Measurements from ENCODE around the gene KDELR1. TPM values are rescaled to one million over a fixed set of nuclear protein-coding genes. Genes with fewer than 3 reads are reported as not detected.

The KDELR1 gene
- total and polyA plus RNA-seq, 2 of the 13 experiments (the other 11 are each of a cell fraction or from before 2014, with no cell fraction given): 134 to 185 TPM

GRCh38 chr19:48351341-48351752, 40.0 kb downstream of the KDELR1 start (continued):
- TF ChIP-seq ZNF362 (CRISPR knock-in tag; IDR thresholded peaks at IDR 0.05; ENCODE audit: borderline replicate concordance) (no peak), EP300 (IDR thresholded peaks at IDR 0.05; ENCODE audit: low read depth in 2 of 2, low read length in 2 of 2) (no peak), EP300 (CRISPR knock-in tag; IDR thresholded peaks at IDR 0.05; ENCODE audit: borderline replicate concordance) (no peak), KDM5B (CRISPR knock-in tag; IDR thresholded peaks at IDR 0.05; ENCODE audit: borderline replicate concordance) (no peak), TAF1 (CRISPR knock-in tag; IDR thresholded peaks at IDR 0.05) (no peak), ZNF614 (CRISPR knock-in tag; IDR thresholded peaks at IDR 0.05; ENCODE audit: borderline replicate concordance) (no peak; the same call in 1 of the 2 replicates), MZF1 (CRISPR knock-in tag; IDR thresholded peaks at IDR 0.05; ENCODE audit: borderline replicate concordance) (no peak), AGO1 (IDR thresholded peaks at IDR 0.05; ENCODE audit: low read depth, low read length, poor library complexity, severe bottlenecking) (no peak), POLR2AphosphoS2 (IDR thresholded peaks at IDR 0.05; ENCODE audit: low read depth, low read length) (no peak), GMEB2 (CRISPR knock-in tag; IDR thresholded peaks at IDR 0.05; ENCODE audit: low read depth) (no peak), PRMT3 (CRISPR knock-in tag; IDR thresholded peaks at IDR 0.05; ENCODE audit: borderline replicate concordance, low read depth) (no peak), THAP9 (CRISPR knock-in tag; IDR thresholded peaks at IDR 0.05; ENCODE audit: borderline replicate concordance) (no peak), RAD21 (CRISPR knock-in tag; IDR thresholded peaks at IDR 0.05) (peak; percentile 73), SNAI1 (CRISPR knock-in tag; IDR thresholded peaks at IDR 0.05; ENCODE audit: borderline replicate concordance) (no peak), CBX5 (CRISPR knock-in tag; IDR thresholded peaks at IDR 0.05; ENCODE audit: borderline replicate concordance) (no peak), ZBTB8A (CRISPR knock-in tag; IDR thresholded peaks at IDR 0.05; ENCODE audit: borderline replicate concordance, low read depth) (no peak), SIN3A (IDR thresholded peaks at IDR 0.05; ENCODE audit: borderline replicate concordance, low read depth, low read length) (no peak)
- TF ChIP-seq, protein P1, sequence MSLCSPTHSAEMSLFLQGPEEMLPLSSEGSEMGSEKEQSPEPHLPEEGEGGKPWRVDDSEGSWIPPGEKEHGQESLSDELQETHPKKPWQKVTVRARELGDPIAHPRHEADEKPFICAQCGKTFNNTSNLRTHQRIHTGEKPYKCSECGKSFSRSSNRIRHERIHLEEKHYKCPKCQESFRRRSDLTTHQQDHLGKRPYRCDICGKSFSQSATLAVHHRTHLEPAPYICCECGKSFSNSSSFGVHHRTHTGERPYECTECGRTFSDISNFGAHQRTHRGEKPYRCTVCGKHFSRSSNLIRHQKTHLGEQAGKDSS (CRISPR knock-in tag; IDR thresholded peaks at IDR 0.05; ENCODE audit: borderline replicate concordance, low read depth): no peak
- TF ChIP-seq, protein P2, sequence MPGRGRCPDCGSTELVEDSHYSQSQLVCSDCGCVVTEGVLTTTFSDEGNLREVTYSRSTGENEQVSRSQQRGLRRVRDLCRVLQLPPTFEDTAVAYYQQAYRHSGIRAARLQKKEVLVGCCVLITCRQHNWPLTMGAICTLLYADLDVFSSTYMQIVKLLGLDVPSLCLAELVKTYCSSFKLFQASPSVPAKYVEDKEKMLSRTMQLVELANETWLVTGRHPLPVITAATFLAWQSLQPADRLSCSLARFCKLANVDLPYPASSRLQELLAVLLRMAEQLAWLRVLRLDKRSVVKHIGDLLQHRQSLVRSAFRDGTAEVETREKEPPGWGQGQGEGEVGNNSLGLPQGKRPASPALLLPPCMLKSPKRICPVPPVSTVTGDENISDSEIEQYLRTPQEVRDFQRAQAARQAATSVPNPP (CRISPR knock-in tag; IDR thresholded peaks at IDR 0.05): no peak
- TF ChIP-seq, protein P3, sequence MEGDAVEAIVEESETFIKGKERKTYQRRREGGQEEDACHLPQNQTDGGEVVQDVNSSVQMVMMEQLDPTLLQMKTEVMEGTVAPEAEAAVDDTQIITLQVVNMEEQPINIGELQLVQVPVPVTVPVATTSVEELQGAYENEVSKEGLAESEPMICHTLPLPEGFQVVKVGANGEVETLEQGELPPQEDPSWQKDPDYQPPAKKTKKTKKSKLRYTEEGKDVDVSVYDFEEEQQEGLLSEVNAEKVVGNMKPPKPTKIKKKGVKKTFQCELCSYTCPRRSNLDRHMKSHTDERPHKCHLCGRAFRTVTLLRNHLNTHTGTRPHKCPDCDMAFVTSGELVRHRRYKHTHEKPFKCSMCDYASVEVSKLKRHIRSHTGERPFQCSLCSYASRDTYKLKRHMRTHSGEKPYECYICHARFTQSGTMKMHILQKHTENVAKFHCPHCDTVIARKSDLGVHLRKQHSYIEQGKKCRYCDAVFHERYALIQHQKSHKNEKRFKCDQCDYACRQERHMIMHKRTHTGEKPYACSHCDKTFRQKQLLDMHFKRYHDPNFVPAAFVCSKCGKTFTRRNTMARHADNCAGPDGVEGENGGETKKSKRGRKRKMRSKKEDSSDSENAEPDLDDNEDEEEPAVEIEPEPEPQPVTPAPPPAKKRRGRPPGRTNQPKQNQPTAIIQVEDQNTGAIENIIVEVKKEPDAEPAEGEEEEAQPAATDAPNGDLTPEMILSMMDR (CRISPR knock-in tag; IDR thresholded peaks at IDR 0.05): peak; percentile 80

Data from HepG2 (cell line).